Suppressor macrophage (primary cell): ENCODE results near the gene DTD1.

ENCODE experiments used
- DNase-seq, 4 experiments: peaks; one replicate each; pipeline ENCODE4 v3.0.0-alpha.2; 2020 to 2022

Gene DTD1

GRCh38 chr20:18615020-18615650 is 27.3 kb downstream of the DTD1 start:
- DNase-seq: no peak

GRCh38 chr20:18621004-18621403 is 33.1 kb downstream of the DTD1 start:
- DNase-seq: no peak

- DNase-seq: no peak
Measured at GRCh38 chr20:18623156-18623910, 35.5 kb downstream of the DTD1 start.

GRCh38 chr20:18624948-18625347 is 37.1 kb downstream of the DTD1 start:
- no peak for DNase-seq

- no peak for DNase-seq
Measured at GRCh38 chr20:18625907-18626655, 38.2 kb downstream of the DTD1 start.

- peak in 1 of 4 experiments; percentile 8 for DNase-seq
Measured at GRCh38 chr20:18628330-18628920, 40.6 kb downstream of the DTD1 start.

- DNase-seq: peak; percentile 47 to 71 (median 63)
Measured at GRCh38 chr20:18632196-18632789, 44.4 kb downstream of the DTD1 start.

- no peak for DNase-seq
Measured at GRCh38 chr20:18633411-18633810, 45.6 kb downstream of the DTD1 start.

GRCh38 chr20:18634501-18634900 is 46.6 kb downstream of the DTD1 start:
- no peak for DNase-seq

GRCh38 chr20:18635380-18635779 is 47.5 kb downstream of the DTD1 start:
- DNase-seq: no peak

GRCh38 chr20:18637224-18637623 is 49.4 kb downstream of the DTD1 start:
- no peak for DNase-seq

GRCh38 chr20:18638768-18639167 is 50.9 kb downstream of the DTD1 start:
- DNase-seq: no peak

- DNase-seq: peak in 2 of 4 experiments; percentile 7 to 10
Measured at GRCh38 chr20:18639501-18639979, 51.7 kb downstream of the DTD1 start.

GRCh38 chr20:18645196-18645745 is 57.4 kb downstream of the DTD1 start:
- no peak for DNase-seq

- DNase-seq: no peak
Measured at GRCh38 chr20:18645851-18646250, 58.0 kb downstream of the DTD1 start.

GRCh38 chr20:18647777-18648176 is 59.9 kb downstream of the DTD1 start:
- no peak for DNase-seq

- peak in 3 of 4 experiments; percentile 13 to 58 (median 31) for DNase-seq
Measured at GRCh38 chr20:18650224-18650623, 62.4 kb downstream of the DTD1 start.

GRCh38 chr20:18653736-18654447 is 66.0 kb downstream of the DTD1 start:
- DNase-seq: no peak

GRCh38 chr20:18654448-18654773 is 66.6 kb downstream of the DTD1 start:
- DNase-seq: no peak

- DNase-seq: no peak
Measured at GRCh38 chr20:18657575-18657974, 69.7 kb downstream of the DTD1 start.

- DNase-seq: no peak
Measured at GRCh38 chr20:18662279-18663040, 74.6 kb downstream of the DTD1 start.
